Smooth muscle cell (in vitro differentiated cells): ENCODE measurements around the gene SMCO4. TPM values are rescaled to one million over a fixed set of nuclear protein-coding genes. Genes with fewer than 3 reads are reported as not detected.
"Not testable (repeated sequence)": the region's sequence is repeated elsewhere in the genome, so short reads cannot be mapped to it uniquely, and the experiment has no call there.

Experiments
- DNase-seq: peaks from one replicate; lab custom pipeline; 2025; ENCODE audit not compliant: unreplicated experiment; lab: John Stamatoyannopoulos, UW
- H2AFZ ChIP-seq: fragments of 200-600 bp; sonication (generic); 2 replicates; pipeline ENCODE4 v1.6.0; 2016; ENCODE audit warnings: antibody characterized with exemption, low read depth, mild to moderate bottlenecking
- H3F3A ChIP-seq: fragments of 200-600 bp; sonication (generic); 2 replicates; pipeline ENCODE4 v1.6.0; 2017; ENCODE audit warnings: antibody characterized with exemption, low read depth
- H3K27ac ChIP-seq: fragments of 200-600 bp; sonication (generic); 2 replicates; pipeline ENCODE4 v1.5.1; 2016; ENCODE audit warnings: low read depth, mild to moderate bottlenecking
- H3K27me3 ChIP-seq: fragments of 200-600 bp; sonication (generic); 2 replicates; pipeline ENCODE4 v1.6.1; 2016; ENCODE audit warnings: low read depth, mild to moderate bottlenecking
- H3K36me3 ChIP-seq: fragments of 200-600 bp; sonication (generic); 2 replicates; pipeline ENCODE4 v1.5.1; 2016; ENCODE audit warnings: low read depth
- H3K4me1 ChIP-seq: fragments of 200-600 bp; sonication (generic); 2 replicates; pipeline ENCODE4 v1.5.1; 2016; ENCODE audit warnings: low read depth
- H3K4me2 ChIP-seq: fragments of 200-600 bp; sonication (generic); 2 replicates; pipeline ENCODE4 v1.6.0; 2016; ENCODE audit warnings: mild to moderate bottlenecking
- H3K4me3 ChIP-seq: fragments of 200-600 bp; sonication (generic); 2 replicates; pipeline ENCODE4 v1.5.1; 2016; ENCODE audit warnings: mild to moderate bottlenecking
- H3K79me2 ChIP-seq: fragments of 200-600 bp; sonication (generic); 2 replicates; pipeline ENCODE4 v1.6.0; 2016; ENCODE audit warnings: low read depth, mild to moderate bottlenecking
- H3K9ac ChIP-seq: fragments of 200-600 bp; sonication (generic); 2 replicates; pipeline ENCODE4 v1.6.0; 2016; ENCODE audit warnings: low read depth
- H3K9me3 ChIP-seq: fragments of 200-600 bp; sonication (generic); replicated peaks from 2 replicates; pipeline ENCODE4 v1.5.1; 2016; ENCODE audit warnings: low read depth
- H4K20me1 ChIP-seq: fragments of 200-600 bp; sonication (generic); 2 replicates; pipeline ENCODE4 v1.6.0; 2016; ENCODE audit warnings: low read depth
- WGBS: methylation state at CpG from one replicate; pipeline ENCODE4 v1.1.7; 2016; ENCODE audit warnings: low lambda C conversion rate; 5-methylcytosine and 5-hydroxymethylcytosine counted together
- polyA plus RNA-seq: library from polyadenylated mRNA; unstranded; fragments of >200 nt; fragmentation: Nextera tagmentation; extraction: Ambion mirVana; gene quantifications from 2 replicates; pipeline ENCODE4 v1.2.1, GENCODE V29; 2016
- total RNA-seq: library from RNA; depleted of rRNA; stranded (reverse); fragments of >200 nt; gene quantifications from 2 replicates; pipeline ENCODE4 v1.2.3, GENCODE V29; 2014
- TF ChIP-seq, protein P1 (sequence below): fragments of 200-600 bp; sonication (generic); IDR thresholded peaks from 2 replicates; pipeline ENCODE4 v1.5.1; 2017; ENCODE audit warnings: borderline replicate concordance, mild to moderate bottlenecking, antibody characterized with exemption; ENCODE audit not compliant: insufficient read depth, poor library complexity, severe bottlenecking

SMCO4 gene
- total and polyA plus RNA-seq, 2 experiments from 2014 or later, result 13.8 to 50.7 TPM

DNA sequence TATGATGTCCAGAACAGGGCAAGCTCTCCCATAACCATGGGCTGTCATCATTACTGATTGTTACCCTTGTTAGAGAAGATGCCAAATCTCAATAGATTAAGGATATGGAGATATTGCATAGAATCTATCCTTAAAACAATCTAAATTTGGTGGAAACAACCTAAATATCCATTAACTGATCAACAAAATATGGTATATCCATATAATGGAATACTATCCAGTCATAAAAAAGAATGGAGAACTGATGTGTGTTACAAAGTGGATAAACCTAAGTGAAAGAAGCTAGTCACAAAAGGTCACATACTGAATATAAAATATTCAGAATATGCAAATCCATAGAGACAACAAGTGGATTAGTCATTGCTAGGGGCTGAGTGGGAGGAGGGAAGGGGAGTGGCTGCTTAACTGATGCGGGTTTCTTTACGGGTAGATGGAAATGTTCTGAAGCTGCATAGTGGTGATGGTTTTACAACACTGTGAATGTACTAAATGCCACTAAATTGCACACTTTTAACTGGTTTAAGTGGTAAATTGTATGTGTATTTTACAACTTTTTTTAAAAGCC, 36.1 kb upstream of the SMCO4 start:
- 96% methylated on average over 2 of the region's 2 CpGs for WGBS
- no peak overlapping the region for H3K27ac ChIP-seq
- no peaks in the 10 kb centered on the region for H3K4me1 ChIP-seq
- TF ChIP-seq, protein P1, sequence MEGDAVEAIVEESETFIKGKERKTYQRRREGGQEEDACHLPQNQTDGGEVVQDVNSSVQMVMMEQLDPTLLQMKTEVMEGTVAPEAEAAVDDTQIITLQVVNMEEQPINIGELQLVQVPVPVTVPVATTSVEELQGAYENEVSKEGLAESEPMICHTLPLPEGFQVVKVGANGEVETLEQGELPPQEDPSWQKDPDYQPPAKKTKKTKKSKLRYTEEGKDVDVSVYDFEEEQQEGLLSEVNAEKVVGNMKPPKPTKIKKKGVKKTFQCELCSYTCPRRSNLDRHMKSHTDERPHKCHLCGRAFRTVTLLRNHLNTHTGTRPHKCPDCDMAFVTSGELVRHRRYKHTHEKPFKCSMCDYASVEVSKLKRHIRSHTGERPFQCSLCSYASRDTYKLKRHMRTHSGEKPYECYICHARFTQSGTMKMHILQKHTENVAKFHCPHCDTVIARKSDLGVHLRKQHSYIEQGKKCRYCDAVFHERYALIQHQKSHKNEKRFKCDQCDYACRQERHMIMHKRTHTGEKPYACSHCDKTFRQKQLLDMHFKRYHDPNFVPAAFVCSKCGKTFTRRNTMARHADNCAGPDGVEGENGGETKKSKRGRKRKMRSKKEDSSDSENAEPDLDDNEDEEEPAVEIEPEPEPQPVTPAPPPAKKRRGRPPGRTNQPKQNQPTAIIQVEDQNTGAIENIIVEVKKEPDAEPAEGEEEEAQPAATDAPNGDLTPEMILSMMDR, result no peak
- no peaks in the 10 kb centered on the region for H3K9me3 ChIP-seq
- no peak overlapping the region for H3K9ac ChIP-seq
- H3K36me3 ChIP-seq, result no peaks in the 10 kb centered on the region
- no peak overlapping the region for H3K4me2 ChIP-seq
- H3K4me3 ChIP-seq, result no peak overlapping the region
- no peak overlapping the region for H2AFZ ChIP-seq
- no peaks in the 10 kb centered on the region for H4K20me1 ChIP-seq
- no peaks in the 10 kb centered on the region for H3F3A ChIP-seq
- H3K79me2 ChIP-seq, result no peaks in the 10 kb centered on the region
- DNase-seq, result no peak
- H3K27me3 ChIP-seq, result no peaks in the 10 kb centered on the region

DNA sequence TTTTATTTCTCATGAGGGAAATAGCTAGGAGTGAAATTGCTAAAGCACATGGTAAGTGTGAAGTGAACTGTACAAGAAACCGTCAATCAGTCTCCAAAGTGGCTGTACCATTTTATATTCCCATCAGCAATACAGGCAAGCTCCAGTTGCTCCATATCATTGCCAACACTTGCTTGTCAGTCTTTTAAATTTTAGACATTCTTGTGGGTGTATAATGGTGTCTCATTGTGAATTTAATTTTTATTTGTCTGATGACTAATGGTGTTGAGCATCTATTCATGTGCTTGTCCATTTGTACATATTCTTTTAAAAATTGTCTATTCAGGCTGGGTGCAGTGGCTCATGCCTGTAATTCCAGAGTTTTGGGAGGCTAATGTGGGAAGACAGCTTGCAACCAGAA, 34.1 kb upstream of the SMCO4 start:
- H3K9me3 ChIP-seq, result no peaks in the 10 kb centered on the region
- no peaks in the 10 kb centered on the region for H3K27me3 ChIP-seq
- WGBS, result 79% methylated on average over 1 of the region's 1 CpG
- H3F3A ChIP-seq, result no peaks in the 10 kb centered on the region
- no peaks in the 10 kb centered on the region for H3K36me3 ChIP-seq
- H3K27ac ChIP-seq, result peak overlapping the region; percentile 85
- no peak overlapping the region for H3K9ac ChIP-seq
- no peak overlapping the region for H3K4me3 ChIP-seq
- no peaks in the 10 kb centered on the region for H4K20me1 ChIP-seq
- H3K4me1 ChIP-seq, result no peaks in the 10 kb centered on the region
- TF ChIP-seq, protein P1, result no peak
- no peaks in the 10 kb centered on the region for H3K79me2 ChIP-seq
- no peak overlapping the region for H3K4me2 ChIP-seq
- DNase-seq, result no peak
- H2AFZ ChIP-seq, result no peak overlapping the region

DNA sequence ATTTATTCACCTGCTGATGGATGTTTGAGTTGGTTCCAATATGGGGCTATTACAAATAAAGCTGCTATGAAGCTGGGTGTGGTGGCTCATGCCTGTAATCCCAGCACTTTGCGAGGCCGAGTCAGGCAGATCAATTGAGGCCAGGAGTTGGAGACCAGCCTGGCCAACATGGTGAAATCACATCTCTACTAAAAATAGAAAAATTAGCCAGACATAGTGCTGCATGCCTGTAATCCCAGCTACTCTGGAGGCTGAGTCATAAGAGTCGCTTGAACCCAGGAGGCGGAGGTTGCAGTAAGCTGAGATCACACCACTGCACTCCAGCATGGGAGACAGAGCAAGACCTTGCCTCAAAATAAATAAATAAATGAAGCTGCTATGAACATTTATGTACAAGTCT, 33.7 kb upstream of the SMCO4 start:
- H3K4me2 ChIP-seq, H2AFZ ChIP-seq, H3K79me2 ChIP-seq, H3F3A ChIP-seq, H3K4me3 ChIP-seq, H3K9me3 ChIP-seq, H3K27me3 ChIP-seq, H3K4me1 ChIP-seq, H3K9ac ChIP-seq, DNase-seq, H3K36me3 ChIP-seq, H4K20me1 ChIP-seq: not testable (repeated sequence)
- 18% methylated on average over 4 of the region's 4 CpGs for WGBS
- H3K27ac ChIP-seq, result peak overlapping the region; percentile 85

DNA sequence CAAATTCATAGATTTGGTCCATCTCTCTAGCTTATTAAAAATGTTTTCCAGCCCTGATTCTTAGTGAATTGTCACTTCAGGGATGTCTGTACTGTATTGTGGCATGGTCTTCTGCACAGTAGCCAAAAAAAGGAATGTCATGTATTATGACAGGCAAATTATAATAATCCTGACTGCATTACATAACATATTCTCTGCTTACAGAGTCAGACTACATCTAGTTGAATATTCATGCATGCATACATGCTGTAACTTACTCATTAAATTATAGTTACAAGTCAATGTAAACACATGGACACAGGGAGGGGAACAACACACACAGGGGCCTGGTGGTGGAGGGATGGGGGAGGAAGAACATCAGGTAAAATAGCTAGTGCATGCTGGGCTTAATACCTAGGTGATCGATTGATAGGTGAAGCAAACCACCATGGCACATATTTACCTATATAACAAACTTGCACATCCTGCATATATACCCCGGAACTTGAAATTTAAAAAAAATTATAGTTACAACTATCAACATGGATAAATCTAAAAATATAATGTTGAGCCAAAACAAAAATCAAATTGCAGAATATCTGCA, 31.5 kb upstream of the SMCO4 start:
- Histone ChIP-seq H3K9me3 (no peaks in the 10 kb centered on the region), H3K4me2 (no peak overlapping the region), H3F3A (no peaks in the 10 kb centered on the region), H3K4me3 (no peak overlapping the region), H3K4me1 (no peaks in the 10 kb centered on the region), H3K9ac (no peak overlapping the region), H3K79me2 (no peaks in the 10 kb centered on the region), H3K27ac (no peak overlapping the region), H3K36me3 (no peaks in the 10 kb centered on the region), H3K27me3 (no peaks in the 10 kb centered on the region), H4K20me1 (no peaks in the 10 kb centered on the region), H2AFZ (no peak overlapping the region)
- 93% methylated on average over 2 of the region's 2 CpGs for whole genome bisulfite sequencing
- DNase-seq, result no peak
- TF ChIP-seq, protein P1, result no peak
